HepG2 (cell line): ENCODE results near the gene MAPK12. TPM values are rescaled to one million over a fixed set of nuclear protein-coding genes. Genes with fewer than 3 reads are reported as not detected.

ENCODE experiments used
- BCL6 ChIP-seq: IDR thresholded peaks from 2 replicates; pipeline ENCODE4 v1.6.1; 2016; ENCODE audit warnings: missing genetic modification reagents, missing compliant biosample characterization
- BRD4 ChIP-seq: sonication (generic); formaldehyde crosslinking; IDR thresholded peaks from 2 replicates; pipeline ENCODE4 v1.4.0; 2020; ENCODE audit warnings: missing genetic modification reagents
- CEBPB ChIP-seq: IDR thresholded peaks from 2 replicates; pipeline ENCODE4 v1.6.1; 2011; ENCODE audit warnings: low read depth, low read length, improper control_type of control experiment, borderline replicate concordance
- DBP ChIP-seq: sonication (generic); formaldehyde crosslinking; IDR thresholded peaks from 2 replicates; pipeline ENCODE4 v1.4.0; 2020; ENCODE audit warnings: missing genetic modification reagents; ENCODE audit errors: not compliant biosample characterization
- GABPA ChIP-seq, 2 experiments: IDR thresholded peaks; 2 replicates each; pipeline ENCODE4 v1.6.1; 2011 to 2016; ENCODE audit warnings: low read depth in 2 of 2, low read length in 1 of 2, missing biosample characterization in 1 of 2, missing genetic modification characterization in 1 of 2
- HDAC1 ChIP-seq: sonication (generic); formaldehyde crosslinking; IDR thresholded peaks from 2 replicates; pipeline ENCODE4 v1.5.1; 2020; ENCODE audit warnings: mild to moderate bottlenecking, missing genetic modification reagents
- LBX2 ChIP-seq: sonication (generic); formaldehyde crosslinking; IDR thresholded peaks from 2 replicates; pipeline ENCODE4 v1.5.0; 2020; ENCODE audit warnings: missing genetic modification reagents, mild to moderate bottlenecking, borderline replicate concordance
- MNT ChIP-seq: fragments of 450-650 bp; IDR thresholded peaks from 2 replicates; pipeline ENCODE4 v1.6.1; 2016
- NCOA1 ChIP-seq: sonication (generic); formaldehyde crosslinking; IDR thresholded peaks from 2 replicates; pipeline ENCODE4 v1.9.0; 2021; ENCODE audit warnings: missing genetic modification reagents
- NR1H2 ChIP-seq: sonication (generic); formaldehyde crosslinking; IDR thresholded peaks from 2 replicates; pipeline ENCODE4 v1.8.1; 2022; ENCODE audit warnings: low read depth, missing genetic modification reagents, borderline replicate concordance
- NR2F1 ChIP-seq, 2 experiments: fragments of 450-650 bp in 1 of 2; formaldehyde crosslinking in 1 of 2; IDR thresholded peaks; 2 replicates each; pipeline versions ENCODE4 v1.5.0 to v1.6.1; 2016 to 2020; ENCODE audit warnings: mild to moderate bottlenecking in 1 of 2, missing compliant biosample characterization in 1 of 2, missing genetic modification reagents in 1 of 2, moderate library complexity in 1 of 2
- NR2F6 ChIP-seq, 2 experiments: IDR thresholded peaks; 2 replicates each; pipeline ENCODE4 v1.6.1; 2016; ENCODE audit warnings: antibody characterized with exemption in 1 of 2, mild to moderate bottlenecking in 1 of 2
- PAXIP1 ChIP-seq: sonication (generic); formaldehyde crosslinking; conservative IDR thresholded peaks from 2 replicates; pipeline ENCODE4 v1.4.0; 2020; ENCODE audit warnings: mild to moderate bottlenecking, missing genetic modification reagents, moderate library complexity
- SNAPC2 ChIP-seq: sonication (generic); formaldehyde crosslinking; IDR thresholded peaks from 2 replicates; pipeline ENCODE4 v1.8.1; 2022; ENCODE audit warnings: mild to moderate bottlenecking, missing genetic modification reagents
- SOX6 ChIP-seq, 2 experiments: fragments of 450-650 bp in 1 of 2; sonication (generic) in 1 of 2; formaldehyde crosslinking in 1 of 2; IDR thresholded peaks; 2 replicates each; pipeline versions ENCODE4 v1.4.0 to v1.6.1; 2017 to 2020; ENCODE audit warnings: antibody characterized with exemption in 1 of 2, mild to moderate bottlenecking in 1 of 2, missing genetic modification reagents in 1 of 2
- TEF ChIP-seq: sonication (generic); formaldehyde crosslinking; IDR thresholded peaks from 2 replicates; pipeline ENCODE4 v1.5.0; 2020; ENCODE audit warnings: missing genetic modification reagents
- ZFYVE20 ChIP-seq: sonication (generic); formaldehyde crosslinking; IDR thresholded peaks from 2 replicates; pipeline ENCODE4 v1.8.0; 2023; ENCODE audit warnings: low read depth, mild to moderate bottlenecking, moderate library complexity, missing genetic modification reagents, borderline replicate concordance
- ZNF382 ChIP-seq: sonication (generic); formaldehyde crosslinking; IDR thresholded peaks from 2 replicates; pipeline ENCODE4 v1.5.0; 2020; ENCODE audit warnings: missing genetic modification reagents, mild to moderate bottlenecking, borderline replicate concordance
- ZNF691 ChIP-seq: sonication (generic); formaldehyde crosslinking; IDR thresholded peaks from 2 replicates; pipeline ENCODE4 v1.4.0; 2020; ENCODE audit warnings: missing genetic modification reagents, low read depth, mild to moderate bottlenecking, borderline replicate concordance
- ZSCAN9 ChIP-seq: IDR thresholded peaks from 2 replicates; pipeline ENCODE4 v1.6.1; 2016; ENCODE audit warnings: borderline replicate concordance
- polyA plus RNA-seq, 8 experiments: library from polyadenylated mRNA; depleted of rRNA in 3 of 8; stranded (reverse) in 7 of 8; unstranded in 1 of 8; fragments of >200 nt; fragmentation: Illumina TruSeq in 4 of 8; extraction: Trizol in 4 of 8; gene quantifications; 2 replicates each; pipeline versions ENCODE4 v1.2.1 to v1.2.3, GENCODE V29; 2011 to 2016; ENCODE audit warnings: low read depth in 4 of 8, missing spikeins in 1 of 8, mixed read lengths in 1 of 8; ENCODE audit not compliant: insufficient read depth in 1 of 8
- total RNA-seq, 5 experiments: library from RNA; depleted of rRNA; stranded (reverse); fragments of >200 nt; fragmentation: Illumina TruSeq; extraction: Trizol; gene quantifications; 2 replicates each; pipeline ENCODE4 v1.2.3, GENCODE V29; 2016; ENCODE audit warnings: low read depth in 1 of 5

MAPK12 gene
- total and polyA plus RNA-seq, 2 of the 13 experiments (the other 11 are each of a cell fraction or from before 2014, with no cell fraction given), result 22.2 to 23.3 TPM

GRCh38 chr22:50270666-50271394, 9.3 kb upstream of the MAPK12 start (continued):
- TF ChIP-seq PAXIP1 (CRISPR knock-in tag), result no peak
- peak in 1 of 2 experiments; percentile 34; a peak in 1 of 4 replicates for TF ChIP-seq NR2F1 (CRISPR knock-in tag; IDR thresholded peaks at IDR 0.05)
- no peak for TF ChIP-seq GABPA (IDR thresholded peaks at IDR 0.05; ENCODE audit: low read depth, low read length)
- no peak for TF ChIP-seq GABPA (CRISPR knock-in tag; IDR thresholded peaks at IDR 0.05; ENCODE audit: low read depth)
- TF ChIP-seq CEBPB, result no peak
- peak; percentile 74; the same call in 1 of the 2 replicates for TF ChIP-seq TEF (CRISPR knock-in tag)
- peak; percentile 75 for TF ChIP-seq DBP (CRISPR knock-in tag)
- no peak for TF ChIP-seq NR1H2 (CRISPR knock-in tag)
- TF ChIP-seq NR2F6 (IDR thresholded peaks at IDR 0.05), result no peak
- peak; percentile 57; the same call in 1 of the 2 replicates for TF ChIP-seq NR2F6 (CRISPR knock-in tag; IDR thresholded peaks at IDR 0.05)
- TF ChIP-seq NCOA1, result no peak
- no peak for TF ChIP-seq MNT
- TF ChIP-seq ZSCAN9 (CRISPR knock-in tag), result peak; percentile 98
- TF ChIP-seq BRD4 (CRISPR knock-in tag), result no peak
- TF ChIP-seq BCL6 (CRISPR knock-in tag), result peak; percentile 55
- no peak for TF ChIP-seq ZNF382
- TF ChIP-seq SNAPC2 (CRISPR knock-in tag), result peak; percentile 46; the same call in 1 of the 2 replicates
- no peak for TF ChIP-seq SOX6 (IDR thresholded peaks at IDR 0.05)
- TF ChIP-seq SOX6 (CRISPR knock-in tag; IDR thresholded peaks at IDR 0.05), result peak; percentile 36; the same call in 1 of the 2 replicates
- peak; percentile 56; the same call in 1 of the 2 replicates for TF ChIP-seq ZNF691 (CRISPR knock-in tag)
- TF ChIP-seq ZFYVE20, result no peak
- TF ChIP-seq HDAC1, result peak; percentile 67
- TF ChIP-seq LBX2 (CRISPR knock-in tag), result peak; percentile 74; the same call in 1 of the 2 replicates
